HEK293 (cell line): ENCODE results near the gene BRD8.

Experiments used
- EGR2 ChIP-seq: fragments of 450-650 bp; formaldehyde crosslinking; IDR thresholded peaks from 2 replicates; pipeline ENCODE4 v1.5.1; 2016; ENCODE audit warnings: low read depth, missing biosample characterization, missing genetic modification characterization
- KLF10 ChIP-seq: fragments of 450-650 bp; IDR thresholded peaks from 2 replicates; pipeline ENCODE4 v1.5.1; 2018; ENCODE audit warnings: missing biosample characterization, mild to moderate bottlenecking, missing genetic modification characterization
- MEIS1 ChIP-seq: sonication (generic); formaldehyde crosslinking; IDR thresholded peaks from 2 replicates; pipeline ENCODE4 v1.8.1; 2022; ENCODE audit warnings: missing genetic modification reagents, mild to moderate bottlenecking, borderline replicate concordance
- SCRT1 ChIP-seq: fragments of 450-650 bp; formaldehyde crosslinking; IDR thresholded peaks from 2 replicates; pipeline ENCODE4 v1.5.1; 2016; ENCODE audit warnings: missing biosample characterization, missing genetic modification characterization, borderline replicate concordance
- SP7 ChIP-seq: fragments of 450-650 bp; formaldehyde crosslinking; IDR thresholded peaks from 2 replicates; pipeline ENCODE4 v1.5.1; 2016; ENCODE audit warnings: missing biosample characterization, missing genetic modification characterization
- ZBTB8A ChIP-seq: fragments of 450-650 bp; formaldehyde crosslinking; IDR thresholded peaks from 2 replicates; pipeline ENCODE4 v1.5.1; 2016; ENCODE audit warnings: missing biosample characterization, missing genetic modification characterization
- ZFP3 ChIP-seq: fragments of 450-650 bp; formaldehyde crosslinking; IDR thresholded peaks from 2 replicates; pipeline ENCODE4 v1.5.1; 2016; ENCODE audit warnings: low read depth, missing biosample characterization, missing genetic modification characterization
- ZIC2 ChIP-seq: fragments of 450-650 bp; formaldehyde crosslinking; IDR thresholded peaks from 2 replicates; pipeline ENCODE4 v1.5.1; 2016; ENCODE audit warnings: missing biosample characterization, missing genetic modification characterization
- ZNF202 ChIP-seq: fragments of 450-650 bp; formaldehyde crosslinking; IDR thresholded peaks from 2 replicates; pipeline ENCODE4 v1.5.1; 2016; ENCODE audit warnings: missing biosample characterization, missing genetic modification characterization, borderline replicate concordance
- ZNF211 ChIP-seq: fragments of 450-650 bp; formaldehyde crosslinking; IDR thresholded peaks from 2 replicates; pipeline ENCODE4 v1.5.1; 2016; ENCODE audit warnings: low read depth, missing biosample characterization, missing genetic modification characterization
- ZNF221 ChIP-seq: fragments of 450-650 bp; formaldehyde crosslinking; IDR thresholded peaks from 2 replicates; pipeline ENCODE4 v1.5.1; 2017; ENCODE audit warnings: missing biosample characterization, missing genetic modification characterization, borderline replicate concordance
- ZNF23 ChIP-seq: fragments of 450-650 bp; formaldehyde crosslinking; IDR thresholded peaks from 2 replicates; pipeline ENCODE4 v1.5.1; 2016; ENCODE audit warnings: missing biosample characterization, missing genetic modification characterization, borderline replicate concordance
- ZNF26 ChIP-seq: fragments of 450-650 bp; formaldehyde crosslinking; IDR thresholded peaks from 2 replicates; pipeline ENCODE4 v1.5.1; 2016; ENCODE audit warnings: missing biosample characterization, missing genetic modification characterization
- ZNF335 ChIP-seq: fragments of 450-650 bp; formaldehyde crosslinking; conservative IDR thresholded peaks from 2 replicates; pipeline ENCODE4 v1.5.1; 2016; ENCODE audit warnings: missing biosample characterization, missing genetic modification characterization
- ZNF426 ChIP-seq: fragments of 450-650 bp; formaldehyde crosslinking; IDR thresholded peaks from 2 replicates; pipeline ENCODE4 v1.5.1; 2017; ENCODE audit warnings: missing biosample characterization, missing genetic modification characterization, mild to moderate bottlenecking, inconsistent platforms, moderate library complexity
- ZNF555 ChIP-seq: fragments of 450-650 bp; formaldehyde crosslinking; conservative IDR thresholded peaks from 2 replicates; pipeline ENCODE4 v1.5.1; 2017; ENCODE audit warnings: missing biosample characterization, mild to moderate bottlenecking, missing genetic modification characterization, inconsistent platforms
- ZNF561 ChIP-seq: fragments of 450-650 bp; IDR thresholded peaks from 2 replicates; pipeline ENCODE4 v1.5.1; 2018; ENCODE audit warnings: missing biosample characterization, missing genetic modification characterization, borderline replicate concordance
- ZNF596 ChIP-seq: fragments of 450-650 bp; IDR thresholded peaks from 2 replicates; pipeline ENCODE4 v1.5.0; 2018; ENCODE audit warnings: missing biosample characterization, mild to moderate bottlenecking, missing genetic modification characterization, moderate library complexity
- ZNF600 ChIP-seq: fragments of 450-650 bp; formaldehyde crosslinking; IDR thresholded peaks from 2 replicates; pipeline ENCODE4 v1.5.1; 2016; ENCODE audit warnings: missing biosample characterization, missing genetic modification characterization
- ZNF626 ChIP-seq: fragments of 450-650 bp; sonication (Bioruptor Pico); formaldehyde crosslinking; IDR thresholded peaks from 2 replicates; pipeline ENCODE4 v1.5.1; 2018; ENCODE audit warnings: missing biosample characterization, missing genetic modification characterization, inconsistent platforms
- ZNF664 ChIP-seq: fragments of 450-650 bp; formaldehyde crosslinking; IDR thresholded peaks from 2 replicates; pipeline ENCODE4 v1.5.1; 2016; ENCODE audit warnings: missing biosample characterization, missing genetic modification characterization
- ZNF76 ChIP-seq: fragments of 450-650 bp; formaldehyde crosslinking; IDR thresholded peaks from 2 replicates; pipeline ENCODE4; 2016; ENCODE audit warnings: low read depth, missing biosample characterization, missing genetic modification characterization, borderline replicate concordance
- ZNF768 ChIP-seq: fragments of 450-650 bp; formaldehyde crosslinking; IDR thresholded peaks from 2 replicates; pipeline ENCODE4 v1.5.1; 2018; ENCODE audit warnings: missing biosample characterization, mild to moderate bottlenecking, missing genetic modification characterization
- ZNF843 ChIP-seq: fragments of 450-650 bp; formaldehyde crosslinking; IDR thresholded peaks from 2 replicates; pipeline ENCODE4 v1.5.1; 2016; ENCODE audit warnings: missing biosample characterization, missing genetic modification characterization
- ZSCAN30 ChIP-seq: fragments of 450-650 bp; IDR thresholded peaks from 2 replicates; pipeline ENCODE4 v1.5.1; 2018; ENCODE audit warnings: missing biosample characterization, mild to moderate bottlenecking, missing genetic modification characterization, moderate library complexity
- TF ChIP-seq, protein P1 (sequence below): fragments of 450-650 bp; formaldehyde crosslinking; IDR thresholded peaks from 2 replicates; pipeline ENCODE4 v1.5.1; 2016; ENCODE audit warnings: missing biosample characterization, missing genetic modification characterization
- TF ChIP-seq, protein P2 (sequence below): fragments of 450-650 bp; formaldehyde crosslinking; optimal IDR thresholded peaks from 2 replicates; pipeline ENCODE3; 2016; ENCODE audit warnings: missing biosample characterization, mild to moderate bottlenecking, missing genetic modification characterization
- TF ChIP-seq, protein P3 (sequence below): fragments of 450-650 bp; formaldehyde crosslinking; IDR thresholded peaks from 2 replicates; pipeline ENCODE4; 2016; ENCODE audit warnings: missing biosample characterization, missing genetic modification characterization
- TF ChIP-seq, protein P4 (sequence below): fragments of 450-650 bp; formaldehyde crosslinking; IDR thresholded peaks from 2 replicates; pipeline ENCODE4 v1.5.1; 2016; ENCODE audit warnings: missing biosample characterization, missing genetic modification characterization

BRD8 gene

DNA sequence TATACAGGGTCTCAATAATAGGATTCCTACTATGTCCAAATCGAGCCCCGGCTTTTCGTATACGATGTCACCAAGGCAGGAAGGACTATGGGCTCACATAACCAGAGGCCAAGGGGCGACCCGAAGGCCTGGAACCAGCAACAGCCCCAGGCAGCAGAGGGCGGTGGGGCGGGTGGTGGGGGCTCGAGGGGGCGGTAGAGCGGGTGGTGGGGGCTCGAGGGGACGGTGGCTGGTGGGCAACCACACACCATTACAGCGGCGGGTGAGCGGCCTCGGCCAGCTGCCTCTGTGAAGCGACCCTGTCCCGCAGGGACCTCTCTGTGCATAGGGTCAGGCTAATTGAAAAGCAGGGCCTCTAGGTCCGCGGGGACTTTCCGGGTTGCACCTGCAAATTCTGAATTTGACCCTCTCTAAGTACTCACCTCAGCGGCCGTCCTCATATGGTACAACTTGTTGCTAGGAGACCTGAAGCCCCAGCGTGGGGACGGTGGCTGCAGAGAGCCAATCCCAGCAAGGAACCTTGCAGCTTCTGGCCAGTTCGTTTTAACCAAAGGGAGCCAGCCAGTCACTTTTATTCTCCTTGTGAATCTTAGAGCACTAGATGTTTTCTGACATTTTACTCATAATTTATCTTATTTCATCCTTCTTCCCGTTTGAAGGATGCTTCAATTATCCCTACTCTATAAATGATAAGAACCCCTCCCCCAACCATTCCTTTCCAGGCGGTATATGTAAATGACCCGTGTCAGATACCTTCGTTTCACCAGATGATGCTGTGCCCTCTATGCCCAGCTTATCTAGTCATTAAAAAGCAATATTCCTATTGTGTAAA, 39.3 kb downstream of the BRD8 start, which contains the start of gene NME5 (continued):
- TF ChIP-seq, protein P1, sequence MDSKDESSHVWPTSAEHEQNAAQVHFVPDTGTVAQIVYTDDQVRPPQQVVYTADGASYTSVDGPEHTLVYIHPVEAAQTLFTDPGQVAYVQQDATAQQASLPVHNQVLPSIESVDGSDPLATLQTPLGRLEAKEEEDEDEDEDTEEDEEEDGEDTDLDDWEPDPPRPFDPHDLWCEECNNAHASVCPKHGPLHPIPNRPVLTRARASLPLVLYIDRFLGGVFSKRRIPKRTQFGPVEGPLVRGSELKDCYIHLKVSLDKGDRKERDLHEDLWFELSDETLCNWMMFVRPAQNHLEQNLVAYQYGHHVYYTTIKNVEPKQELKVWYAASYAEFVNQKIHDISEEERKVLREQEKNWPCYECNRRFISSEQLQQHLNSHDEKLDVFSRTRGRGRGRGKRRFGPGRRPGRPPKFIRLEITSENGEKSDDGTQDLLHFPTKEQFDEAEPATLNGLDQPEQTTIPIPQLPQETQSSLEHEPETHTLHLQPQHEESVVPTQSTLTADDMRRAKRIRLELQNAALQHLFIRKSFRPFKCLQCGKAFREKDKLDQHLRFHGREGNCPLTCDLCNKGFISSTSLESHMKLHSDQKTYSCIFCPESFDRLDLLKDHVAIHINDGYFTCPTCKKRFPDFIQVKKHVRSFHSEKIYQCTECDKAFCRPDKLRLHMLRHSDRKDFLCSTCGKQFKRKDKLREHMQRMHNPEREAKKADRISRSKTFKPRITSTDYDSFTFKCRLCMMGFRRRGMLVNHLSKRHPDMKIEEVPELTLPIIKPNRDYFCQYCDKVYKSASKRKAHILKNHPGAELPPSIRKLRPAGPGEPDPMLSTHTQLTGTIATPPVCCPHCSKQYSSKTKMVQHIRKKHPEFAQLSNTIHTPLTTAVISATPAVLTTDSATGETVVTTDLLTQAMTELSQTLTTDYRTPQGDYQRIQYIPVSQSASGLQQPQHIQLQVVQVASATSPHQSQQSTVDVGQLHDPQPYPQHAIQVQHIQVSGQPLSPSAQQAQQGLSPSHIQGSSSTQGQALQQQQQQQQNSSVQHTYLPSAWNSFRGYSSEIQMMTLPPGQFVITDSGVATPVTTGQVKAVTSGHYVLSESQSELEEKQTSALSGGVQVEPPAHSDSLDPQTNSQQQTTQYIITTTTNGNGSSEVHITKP (tag by site-specific recombination): peak; percentile 90
- TF ChIP-seq ZNF221: no peak
- TF ChIP-seq, protein P2, sequence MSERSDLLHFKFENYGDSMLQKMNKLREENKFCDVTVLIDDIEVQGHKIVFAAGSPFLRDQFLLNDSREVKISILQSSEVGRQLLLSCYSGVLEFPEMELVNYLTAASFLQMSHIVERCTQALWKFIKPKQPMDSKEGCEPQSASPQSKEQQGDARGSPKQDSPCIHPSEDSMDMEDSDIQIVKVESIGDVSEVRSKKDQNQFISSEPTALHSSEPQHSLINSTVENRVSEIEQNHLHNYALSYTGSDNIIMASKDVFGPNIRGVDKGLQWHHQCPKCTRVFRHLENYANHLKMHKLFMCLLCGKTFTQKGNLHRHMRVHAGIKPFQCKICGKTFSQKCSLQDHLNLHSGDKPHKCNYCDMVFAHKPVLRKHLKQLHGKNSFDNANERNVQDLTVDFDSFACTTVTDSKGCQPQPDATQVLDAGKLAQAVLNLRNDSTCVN (tag by site-specific recombination): no peak
- TF ChIP-seq ZNF843: no peak
- no peak for TF ChIP-seq ZNF202 (tag by site-specific recombination)
- TF ChIP-seq ZNF555 (tag by site-specific recombination): no peak
- no peak for TF ChIP-seq ZNF426 (tag by site-specific recombination)
- TF ChIP-seq, protein P3, sequence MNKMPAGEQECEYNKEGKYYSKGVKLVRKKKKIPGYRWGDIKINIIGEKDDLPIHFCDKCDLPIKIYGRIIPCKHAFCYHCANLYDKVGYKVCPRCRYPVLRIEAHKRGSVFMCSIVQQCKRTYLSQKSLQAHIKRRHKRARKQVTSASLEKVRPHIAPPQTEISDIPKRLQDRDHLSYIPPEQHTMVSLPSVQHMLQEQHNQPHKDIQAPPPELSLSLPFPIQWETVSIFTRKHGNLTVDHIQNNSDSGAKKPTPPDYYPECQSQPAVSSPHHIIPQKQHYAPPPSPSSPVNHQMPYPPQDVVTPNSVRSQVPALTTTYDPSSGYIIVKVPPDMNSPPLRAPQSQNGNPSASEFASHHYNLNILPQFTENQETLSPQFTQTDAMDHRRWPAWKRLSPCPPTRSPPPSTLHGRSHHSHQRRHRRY: no peak
- TF ChIP-seq ZNF664 (tag by site-specific recombination): no peak
- no peak for TF ChIP-seq ZNF23
- no peak for TF ChIP-seq ZFP3 (tag by site-specific recombination)
- TF ChIP-seq ZSCAN30 (tag by site-specific recombination): no peak
- no peak for TF ChIP-seq ZNF26
- peak; percentile 77; the same call in 1 of the 2 replicates for TF ChIP-seq SCRT1 (tag by site-specific recombination)
- TF ChIP-seq ZIC2 (tag by site-specific recombination): no peak
- TF ChIP-seq MEIS1 (CRISPR knock-in tag): no peak
- TF ChIP-seq ZNF600: no peak
- no peak for TF ChIP-seq ZNF768 (tag by site-specific recombination)
- TF ChIP-seq KLF10 (tag by site-specific recombination): no peak
- TF ChIP-seq ZNF335 (tag by site-specific recombination): peak; percentile 70
- no peak for TF ChIP-seq SP7 (tag by site-specific recombination)
- no peak for TF ChIP-seq EGR2
- TF ChIP-seq, protein P4, sequence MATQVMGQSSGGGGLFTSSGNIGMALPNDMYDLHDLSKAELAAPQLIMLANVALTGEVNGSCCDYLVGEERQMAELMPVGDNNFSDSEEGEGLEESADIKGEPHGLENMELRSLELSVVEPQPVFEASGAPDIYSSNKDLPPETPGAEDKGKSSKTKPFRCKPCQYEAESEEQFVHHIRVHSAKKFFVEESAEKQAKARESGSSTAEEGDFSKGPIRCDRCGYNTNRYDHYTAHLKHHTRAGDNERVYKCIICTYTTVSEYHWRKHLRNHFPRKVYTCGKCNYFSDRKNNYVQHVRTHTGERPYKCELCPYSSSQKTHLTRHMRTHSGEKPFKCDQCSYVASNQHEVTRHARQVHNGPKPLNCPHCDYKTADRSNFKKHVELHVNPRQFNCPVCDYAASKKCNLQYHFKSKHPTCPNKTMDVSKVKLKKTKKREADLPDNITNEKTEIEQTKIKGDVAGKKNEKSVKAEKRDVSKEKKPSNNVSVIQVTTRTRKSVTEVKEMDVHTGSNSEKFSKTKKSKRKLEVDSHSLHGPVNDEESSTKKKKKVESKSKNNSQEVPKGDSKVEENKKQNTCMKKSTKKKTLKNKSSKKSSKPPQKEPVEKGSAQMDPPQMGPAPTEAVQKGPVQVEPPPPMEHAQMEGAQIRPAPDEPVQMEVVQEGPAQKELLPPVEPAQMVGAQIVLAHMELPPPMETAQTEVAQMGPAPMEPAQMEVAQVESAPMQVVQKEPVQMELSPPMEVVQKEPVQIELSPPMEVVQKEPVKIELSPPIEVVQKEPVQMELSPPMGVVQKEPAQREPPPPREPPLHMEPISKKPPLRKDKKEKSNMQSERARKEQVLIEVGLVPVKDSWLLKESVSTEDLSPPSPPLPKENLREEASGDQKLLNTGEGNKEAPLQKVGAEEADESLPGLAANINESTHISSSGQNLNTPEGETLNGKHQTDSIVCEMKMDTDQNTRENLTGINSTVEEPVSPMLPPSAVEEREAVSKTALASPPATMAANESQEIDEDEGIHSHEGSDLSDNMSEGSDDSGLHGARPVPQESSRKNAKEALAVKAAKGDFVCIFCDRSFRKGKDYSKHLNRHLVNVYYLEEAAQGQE (tag by site-specific recombination): no peak
- TF ChIP-seq ZBTB8A: no peak
- no peak for TF ChIP-seq ZNF596 (tag by site-specific recombination)
- TF ChIP-seq ZNF211 (tag by site-specific recombination): no peak
- 0 out of 2 replicates have a peak, but pooled peaks have one; percentile 29 for TF ChIP-seq ZNF561 (tag by site-specific recombination)
- TF ChIP-seq ZNF76: no peak
- TF ChIP-seq ZNF626 (tag by site-specific recombination): peak; percentile 32; the same call in 1 of the 2 replicates
